Neural cell (in vitro differentiated cells): ENCODE measurements around the gene DLG2.

ENCODE experiments used
- CTCF ChIP-seq: fragments of 450-650 bp; IDR thresholded peaks from 2 replicates; pipeline ENCODE4 v1.5.1; 2014; ENCODE audit warnings: antibody characterized with exemption, mild to moderate bottlenecking, moderate library complexity; ENCODE audit not compliant: poor library complexity, severe bottlenecking
- EP300 ChIP-seq: fragments of 450-650 bp; conservative IDR thresholded peaks from 2 replicates; pipeline ENCODE4 v1.6.1; 2014; ENCODE audit warnings: antibody characterized with exemption, mild to moderate bottlenecking, moderate library complexity; ENCODE audit not compliant: poor library complexity, severe bottlenecking
- EZH2 ChIP-seq: fragments of 200-600, 300-800 bp; shearing (Covaris generic), sonication (generic); IDR thresholded peaks from 2 replicates; pipeline ENCODE4 v1.6.1; 2014; ENCODE audit warnings: antibody characterized with exemption, low read length, borderline replicate concordance, mild to moderate bottlenecking; ENCODE audit not compliant: insufficient read depth, poor library complexity, severe bottlenecking
- TAF1 ChIP-seq: IDR thresholded peaks from 2 replicates; pipeline ENCODE4 v1.6.1; 2012; ENCODE audit warnings: low read depth
- TF ChIP-seq, protein P1 (sequence below): IDR thresholded peaks from 2 replicates; pipeline ENCODE4 v1.6.1; 2012; ENCODE audit warnings: borderline replicate concordance

GRCh38 chr11:84310268-84310667, 1316.9 kb downstream of the DLG2 start:
- TF ChIP-seq, protein P1, sequence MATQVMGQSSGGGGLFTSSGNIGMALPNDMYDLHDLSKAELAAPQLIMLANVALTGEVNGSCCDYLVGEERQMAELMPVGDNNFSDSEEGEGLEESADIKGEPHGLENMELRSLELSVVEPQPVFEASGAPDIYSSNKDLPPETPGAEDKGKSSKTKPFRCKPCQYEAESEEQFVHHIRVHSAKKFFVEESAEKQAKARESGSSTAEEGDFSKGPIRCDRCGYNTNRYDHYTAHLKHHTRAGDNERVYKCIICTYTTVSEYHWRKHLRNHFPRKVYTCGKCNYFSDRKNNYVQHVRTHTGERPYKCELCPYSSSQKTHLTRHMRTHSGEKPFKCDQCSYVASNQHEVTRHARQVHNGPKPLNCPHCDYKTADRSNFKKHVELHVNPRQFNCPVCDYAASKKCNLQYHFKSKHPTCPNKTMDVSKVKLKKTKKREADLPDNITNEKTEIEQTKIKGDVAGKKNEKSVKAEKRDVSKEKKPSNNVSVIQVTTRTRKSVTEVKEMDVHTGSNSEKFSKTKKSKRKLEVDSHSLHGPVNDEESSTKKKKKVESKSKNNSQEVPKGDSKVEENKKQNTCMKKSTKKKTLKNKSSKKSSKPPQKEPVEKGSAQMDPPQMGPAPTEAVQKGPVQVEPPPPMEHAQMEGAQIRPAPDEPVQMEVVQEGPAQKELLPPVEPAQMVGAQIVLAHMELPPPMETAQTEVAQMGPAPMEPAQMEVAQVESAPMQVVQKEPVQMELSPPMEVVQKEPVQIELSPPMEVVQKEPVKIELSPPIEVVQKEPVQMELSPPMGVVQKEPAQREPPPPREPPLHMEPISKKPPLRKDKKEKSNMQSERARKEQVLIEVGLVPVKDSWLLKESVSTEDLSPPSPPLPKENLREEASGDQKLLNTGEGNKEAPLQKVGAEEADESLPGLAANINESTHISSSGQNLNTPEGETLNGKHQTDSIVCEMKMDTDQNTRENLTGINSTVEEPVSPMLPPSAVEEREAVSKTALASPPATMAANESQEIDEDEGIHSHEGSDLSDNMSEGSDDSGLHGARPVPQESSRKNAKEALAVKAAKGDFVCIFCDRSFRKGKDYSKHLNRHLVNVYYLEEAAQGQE = no peak
- no peak for TF ChIP-seq CTCF
- TF ChIP-seq EZH2 = no peak
- TF ChIP-seq EP300 = no peak
- no peak for TF ChIP-seq TAF1
